ENCODE measurements around the gene TRIM71. TPM values are rescaled to one million over a fixed set of nuclear protein-coding genes. Genes with fewer than 3 reads are reported as not detected.

Gene TRIM71
- total RNA-seq, 4 donors from 2014 or later, result 0.16 TPM; not detected in 3

- TF ChIP-seq CTCF (IDR thresholded peaks at IDR 0.05; ENCODE audit: low read depth), result no peak
Observed at GRCh38 chr3:32882603-32883025, 64.8 kb downstream of the TRIM71 start.

- TF ChIP-seq CTCF (IDR thresholded peaks at IDR 0.05; ENCODE audit: low read depth), result no peak
Observed at GRCh38 chr3:32883817-32884216, 66.0 kb downstream of the TRIM71 start.

- TF ChIP-seq CTCF (IDR thresholded peaks at IDR 0.05; ENCODE audit: low read depth), result no peak
Observed at GRCh38 chr3:32884591-32884990, 66.8 kb downstream of the TRIM71 start.

- TF ChIP-seq CTCF (IDR thresholded peaks at IDR 0.05; ENCODE audit: low read depth), result no peak
Observed at GRCh38 chr3:32885283-32885901, 67.6 kb downstream of the TRIM71 start.

- TF ChIP-seq CTCF (IDR thresholded peaks at IDR 0.05; ENCODE audit: low read depth), result no peak
Observed at GRCh38 chr3:32886296-32886695, 68.5 kb downstream of the TRIM71 start.

- no peak for TF ChIP-seq CTCF (IDR thresholded peaks at IDR 0.05; ENCODE audit: low read depth)
Observed at GRCh38 chr3:32886911-32887310, 69.1 kb downstream of the TRIM71 start.

- TF ChIP-seq CTCF (IDR thresholded peaks at IDR 0.05; ENCODE audit: low read depth), result no peak
Observed at GRCh38 chr3:32888739-32889138, 70.9 kb downstream of the TRIM71 start.

Measured in subcutaneous adipose tissue (tissue), 4 donors.